ENCODE measurements around the gene RFX8.
"Not testable (repeated sequence)": the region's sequence is repeated elsewhere in the genome, so short reads cannot be mapped to it uniquely, and the experiment has no call there.

RFX8 gene

DNA sequence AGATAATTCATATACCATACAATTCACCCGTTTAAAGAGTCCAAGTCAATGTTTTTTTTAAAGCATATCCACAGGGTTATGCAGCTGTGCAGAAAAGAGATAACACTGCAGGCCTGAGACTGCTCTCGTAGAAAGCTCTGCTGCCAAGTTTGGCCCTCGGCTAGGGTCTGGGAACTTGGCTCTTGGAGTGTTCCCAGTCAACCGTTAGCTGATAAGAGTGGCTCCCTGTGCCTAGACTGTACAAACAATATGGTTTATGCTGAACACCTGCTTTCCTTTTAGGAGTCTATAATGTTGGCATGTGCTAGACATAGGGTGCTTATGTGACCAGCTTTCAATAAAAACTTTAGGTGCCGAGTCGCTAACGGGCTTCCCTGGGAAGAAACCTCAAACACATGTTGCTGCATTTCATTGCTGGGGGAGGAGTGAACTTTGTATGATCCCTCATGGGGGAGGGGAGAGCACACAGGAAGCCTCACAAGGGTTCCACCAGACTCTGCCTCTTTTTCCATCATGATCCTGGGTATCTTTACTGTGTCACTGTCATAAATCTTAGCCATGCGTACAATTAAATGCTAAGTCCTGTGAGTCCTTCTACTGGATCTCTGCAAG is 34.7 kb downstream of the RFX8 start:
- DNase-seq (ENCODE audit: low read depth in 2 of 2), result no peak

DNA sequence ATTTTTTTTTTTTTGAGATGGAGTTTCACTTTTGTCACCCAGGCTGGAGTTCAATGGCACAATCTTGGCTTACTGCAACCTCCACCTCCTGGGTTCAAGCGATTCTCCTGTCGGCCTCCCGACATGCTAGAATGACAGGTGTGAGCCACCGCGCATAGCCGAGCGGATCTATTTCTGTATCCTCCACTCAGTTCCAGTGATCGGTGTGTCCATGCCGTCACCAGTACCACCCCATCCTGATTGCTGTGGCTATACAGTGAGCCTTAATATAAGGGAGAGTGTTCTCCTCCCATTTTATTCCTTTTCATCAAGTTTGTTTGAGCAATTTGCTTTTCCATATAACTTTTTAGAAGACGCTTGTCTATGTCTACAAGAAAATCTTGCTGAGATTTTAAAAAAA is 35.2 kb downstream of the RFX8 start:
- no peak for DNase-seq (ENCODE audit: low read depth in 2 of 2)

DNA sequence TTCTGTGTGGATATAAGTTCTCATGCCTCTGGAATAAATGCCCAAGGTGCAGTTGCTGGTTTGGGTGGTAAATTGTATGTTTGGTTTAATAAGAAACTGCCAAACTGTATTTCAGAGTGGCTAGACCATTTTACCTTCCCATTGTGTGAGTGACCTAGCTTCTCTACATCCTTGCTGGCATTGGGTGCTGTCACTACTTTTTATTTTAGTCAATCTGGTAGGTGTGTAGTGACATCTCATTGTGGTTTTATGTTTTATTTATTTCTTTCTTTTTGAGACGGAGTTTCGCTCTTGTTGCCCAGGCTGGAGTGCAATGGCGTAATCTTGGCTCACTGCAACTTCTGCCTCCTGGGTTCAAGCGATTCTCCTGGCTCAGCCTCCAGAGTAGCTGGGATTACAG is 36.4 kb downstream of the RFX8 start:
- DNase-seq (ENCODE audit: low read depth in 2 of 2), result not testable (repeated sequence)

DNA sequence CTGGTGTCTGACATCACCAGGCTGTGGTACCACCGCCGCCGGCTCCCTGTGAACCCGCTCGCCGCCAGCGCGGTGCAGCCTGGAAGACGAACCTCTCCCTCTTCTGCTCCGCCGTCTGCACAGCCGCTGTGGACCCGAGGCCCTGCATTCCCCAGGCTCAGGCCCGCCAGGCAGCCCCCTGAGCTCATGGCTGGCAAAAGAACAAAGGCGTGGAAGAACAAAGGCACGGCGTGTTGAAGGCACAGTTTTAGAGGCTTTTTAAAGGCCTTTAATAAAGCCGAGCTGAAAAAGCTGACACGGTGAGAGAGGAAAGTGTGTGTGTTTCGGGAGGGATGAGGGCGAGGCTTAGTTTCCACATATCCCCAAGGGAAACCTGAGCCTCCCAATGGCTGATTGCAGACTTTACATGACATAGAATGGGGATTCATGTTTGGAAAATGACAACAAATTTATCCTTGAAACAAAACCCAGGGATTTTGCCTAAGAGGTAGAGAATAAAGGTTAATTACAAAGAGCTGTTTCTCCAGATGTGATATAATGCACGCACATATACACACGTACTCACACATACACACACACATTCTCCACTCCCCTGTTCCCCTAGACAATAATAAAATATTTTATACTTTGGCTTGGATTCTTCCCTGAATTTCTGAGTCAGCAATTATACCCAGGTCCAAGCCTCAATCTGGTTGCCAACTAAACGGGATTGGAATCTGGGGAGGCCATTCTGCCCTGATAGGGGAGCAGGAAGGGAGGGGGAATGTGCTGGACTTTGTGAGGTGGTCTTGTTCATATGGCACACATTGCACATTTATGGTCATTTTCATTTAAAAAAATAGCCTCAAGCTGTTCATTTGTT is 39.7 kb downstream of the RFX8 start:
- peak; percentile 73 to 78 for DNase-seq (ENCODE audit: low read depth in 2 of 2)

DNA sequence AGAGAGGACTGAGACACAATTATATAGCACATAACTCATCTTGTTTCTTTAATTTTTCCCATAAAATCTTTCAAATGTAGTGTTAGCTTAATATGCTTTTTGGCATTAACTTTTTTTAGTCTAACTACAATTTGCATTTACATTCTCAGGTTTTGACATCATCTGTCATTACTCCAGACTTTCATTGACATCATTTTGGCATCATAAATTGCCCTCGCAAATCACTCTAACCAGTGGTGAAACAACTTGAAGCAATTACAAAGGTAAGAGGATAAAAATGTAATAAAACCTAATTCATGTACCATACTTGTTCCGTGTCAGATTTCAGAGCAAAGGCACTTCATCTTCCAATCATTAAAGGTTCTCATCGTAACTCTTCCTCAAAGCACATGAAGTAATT is 41.4 kb downstream of the RFX8 start:
- DNase-seq (ENCODE audit: low read depth in 2 of 2), result peak in 1 of 2 experiments; percentile 40

DNA sequence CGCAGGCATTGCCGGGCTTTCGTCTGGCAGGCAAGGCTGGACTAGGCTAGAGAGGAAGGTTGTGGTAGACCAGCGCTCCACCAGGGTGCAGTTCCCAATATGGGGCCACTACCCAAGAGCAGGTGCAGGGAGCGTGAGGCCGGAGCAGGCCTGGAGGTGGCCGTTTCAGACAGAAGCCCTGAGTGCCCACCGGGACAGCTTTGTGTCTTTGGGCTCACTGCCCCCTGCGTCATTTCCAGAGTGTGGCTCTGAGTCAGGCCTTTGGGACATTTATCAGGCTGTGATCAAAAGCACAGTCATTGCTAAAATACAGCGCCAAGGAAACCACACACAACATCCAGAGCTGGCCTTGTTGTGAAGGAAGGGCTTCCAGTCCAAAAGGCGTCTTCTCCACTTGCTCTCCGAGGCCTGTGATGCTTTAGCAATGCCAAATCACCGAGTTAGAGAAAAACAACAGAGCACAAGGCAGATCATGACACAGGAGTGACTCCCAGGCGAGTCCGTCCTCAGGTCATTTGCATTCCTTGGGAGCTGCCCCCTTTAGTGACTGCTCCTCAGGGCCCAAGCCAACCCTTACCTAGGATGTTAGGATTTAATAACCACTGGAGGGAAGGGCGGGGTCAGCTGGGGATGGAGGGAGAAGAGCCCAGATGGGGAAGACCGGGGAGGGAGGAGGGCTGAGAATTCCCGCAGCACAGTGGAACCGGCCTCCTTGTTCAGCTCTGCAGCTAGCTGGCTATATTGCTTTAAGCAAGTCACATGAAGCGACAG is 42.3 kb downstream of the RFX8 start:
- DNase-seq (ENCODE audit: low read depth in 2 of 2), result no peak

DNA sequence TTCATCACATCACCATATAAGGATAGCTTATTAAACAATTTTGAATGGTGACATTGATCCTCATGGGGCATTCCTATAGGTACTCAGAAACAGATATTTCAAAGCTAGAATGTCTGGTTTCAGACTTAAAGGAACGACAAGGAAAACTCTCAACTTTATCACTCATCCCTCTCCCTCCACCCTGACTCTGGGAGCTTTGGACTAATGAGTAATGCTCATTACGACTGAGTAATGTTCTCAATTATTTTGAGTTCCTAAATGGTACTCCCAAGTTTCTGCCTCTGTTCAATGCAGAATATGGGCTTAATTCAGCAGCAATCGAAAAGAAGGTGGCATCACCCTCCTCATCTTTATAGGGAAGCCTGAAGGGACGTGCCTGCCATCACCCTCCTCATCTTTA is 43.4 kb downstream of the RFX8 start:
- no peak for DNase-seq (ENCODE audit: low read depth in 2 of 2)

DNA sequence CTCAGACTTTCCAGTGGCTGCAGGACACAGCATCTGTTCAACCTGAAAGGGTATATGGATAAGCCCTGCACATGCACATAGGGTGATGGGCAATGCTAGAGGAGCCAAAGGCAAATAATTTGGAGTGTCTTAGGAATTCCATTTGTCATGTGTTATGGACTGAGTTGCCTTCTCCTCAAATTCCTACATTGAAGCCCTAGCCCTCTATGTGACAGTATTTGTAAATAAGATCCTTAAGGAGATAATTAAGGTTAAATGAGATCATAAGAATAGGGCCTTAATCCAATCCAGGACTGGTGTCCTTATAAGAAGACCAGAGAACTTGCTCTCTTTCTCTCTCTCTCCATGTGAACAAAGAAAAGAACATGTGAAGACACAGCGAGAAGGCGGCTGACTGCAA is 44.8 kb downstream of the RFX8 start:
- no peak for DNase-seq (ENCODE audit: low read depth in 2 of 2)

DNA sequence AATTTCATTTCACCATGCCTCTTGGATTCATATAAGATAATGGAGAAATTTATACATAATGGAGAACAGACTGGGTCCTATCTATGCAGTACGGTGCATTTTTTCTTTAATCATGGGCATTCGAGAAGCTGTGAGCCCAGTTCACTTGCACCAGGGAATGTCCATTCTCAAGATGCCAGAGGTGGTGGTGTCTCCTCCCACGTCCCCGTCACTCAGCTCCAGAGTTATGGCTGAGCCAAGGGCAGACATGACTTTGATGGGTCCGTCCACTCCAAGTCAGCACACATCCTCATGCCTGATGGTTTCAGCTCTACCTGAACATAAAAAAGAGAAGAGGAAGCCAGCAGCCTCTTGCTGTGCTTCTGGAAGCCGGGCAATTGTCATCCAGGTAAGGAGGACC is 45.5 kb downstream of the RFX8 start:
- DNase-seq (ENCODE audit: low read depth in 2 of 2), result no peak

DNA sequence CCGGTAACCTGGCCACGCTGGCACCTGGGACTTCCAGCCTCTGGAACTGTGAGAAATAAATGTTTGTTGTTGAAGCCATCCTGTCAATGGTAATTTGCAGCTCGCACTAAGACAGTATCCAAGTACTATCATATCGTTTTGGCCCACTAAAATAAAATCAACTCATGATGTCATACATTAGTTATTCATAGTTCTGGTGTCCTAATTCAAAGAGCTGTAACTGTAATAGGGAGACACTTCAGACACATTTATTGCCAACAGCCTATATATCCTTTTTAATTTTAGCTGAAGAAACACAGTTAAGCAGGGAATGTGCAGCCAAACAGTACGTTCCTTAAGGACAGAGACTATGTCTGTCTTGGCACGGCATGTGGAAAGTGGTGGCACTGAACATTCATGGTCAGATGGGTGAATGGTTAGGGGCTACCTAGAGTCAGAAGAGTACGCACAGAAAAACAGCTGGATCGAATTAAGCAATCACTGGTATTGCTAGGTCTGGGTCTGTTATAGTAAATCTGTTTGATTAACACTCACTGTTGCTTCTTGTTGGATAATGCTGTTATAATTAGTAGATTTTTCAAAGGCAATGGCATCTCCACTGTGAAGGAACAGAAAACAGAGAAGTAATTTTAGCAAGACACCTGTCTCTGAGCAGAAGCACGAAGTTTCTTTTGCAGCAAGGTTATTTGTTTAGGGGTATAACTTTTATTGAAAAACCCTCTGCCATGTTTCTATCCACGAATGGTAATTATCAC is 46.3 kb downstream of the RFX8 start:
- DNase-seq (ENCODE audit: low read depth in 2 of 2), result no peak

DNA sequence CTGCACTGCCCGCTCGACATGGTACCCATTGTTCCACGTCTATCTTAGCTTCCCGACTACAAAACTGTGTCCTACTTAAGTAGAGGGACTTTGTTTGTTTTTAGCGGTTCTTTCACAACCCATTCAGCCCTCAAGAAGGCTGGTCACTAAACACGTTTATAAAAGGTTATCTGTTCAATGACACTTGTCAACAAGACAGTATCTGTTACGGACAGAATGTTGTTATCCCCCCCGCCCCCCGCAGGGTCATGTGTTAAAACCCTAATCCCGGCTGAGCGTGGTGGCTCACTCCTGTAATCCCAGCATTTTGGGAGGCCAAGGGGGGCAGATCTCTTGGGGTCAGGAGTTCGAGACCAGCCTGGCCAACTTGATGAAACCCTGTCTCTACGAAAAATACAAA is 47.2 kb downstream of the RFX8 start:
- no peak for DNase-seq (ENCODE audit: low read depth in 2 of 2)

DNA sequence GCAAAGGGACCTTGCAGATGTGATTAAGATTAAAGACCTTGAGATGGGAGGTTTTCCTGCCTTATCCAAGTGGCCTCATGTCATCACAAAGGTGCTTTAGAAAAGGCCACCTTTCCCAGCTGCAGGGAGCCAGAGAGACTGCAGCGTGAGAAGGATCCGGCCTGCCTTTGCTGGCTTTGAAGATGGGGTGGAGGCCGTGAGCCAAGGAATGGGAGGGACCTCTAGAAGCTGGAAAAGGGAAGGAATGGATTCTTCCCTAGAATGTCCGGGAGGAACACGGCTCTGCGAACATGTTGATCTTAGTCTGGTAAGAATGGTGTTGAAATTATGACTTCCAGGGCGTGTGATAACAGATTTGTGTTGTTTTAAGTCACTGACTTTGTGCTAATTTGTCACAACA is 47.7 kb downstream of the RFX8 start:
- DNase-seq (ENCODE audit: low read depth in 2 of 2), result no peak

DNA sequence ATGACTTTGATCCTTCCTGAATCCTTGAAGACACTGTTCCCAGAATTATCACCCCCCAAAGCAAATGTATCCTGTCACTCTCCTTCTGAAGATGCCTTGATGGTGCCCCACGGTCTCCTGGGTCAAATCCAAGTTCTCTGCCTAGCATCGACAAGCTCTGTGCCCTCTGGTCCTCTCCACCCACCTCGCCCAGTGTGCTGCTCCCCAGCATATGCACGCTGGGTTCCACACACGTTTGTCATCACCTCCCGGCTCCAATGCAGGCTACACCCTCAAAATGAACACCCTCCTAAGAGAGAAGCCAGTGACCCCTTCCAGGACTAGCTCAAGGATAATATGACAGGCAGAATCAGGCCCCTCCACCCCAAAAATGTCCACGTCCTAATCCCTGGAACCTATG is 48.1 kb downstream of the RFX8 start:
- DNase-seq (ENCODE audit: low read depth in 2 of 2), result no peak

DNA sequence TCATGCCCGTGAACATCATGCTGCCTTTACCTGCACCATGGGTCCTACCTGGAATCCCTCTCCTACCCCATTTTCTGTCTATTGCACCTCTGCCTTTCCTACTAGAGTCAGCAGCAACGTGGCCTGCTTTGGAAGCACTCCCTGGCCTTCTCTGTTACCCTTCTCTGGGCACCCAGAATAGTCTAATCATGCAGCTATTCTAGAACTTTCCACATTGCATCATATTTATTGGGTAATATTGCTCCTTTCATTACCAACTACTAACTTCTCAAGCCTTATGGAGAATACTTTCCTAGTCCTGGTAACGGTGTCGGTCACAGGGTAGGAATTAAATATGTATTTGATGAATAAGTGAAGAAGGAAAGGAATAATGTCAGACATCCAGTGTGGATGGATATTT is 54.3 kb downstream of the RFX8 start:
- no peak for DNase-seq (ENCODE audit: low read depth in 2 of 2)

DNA sequence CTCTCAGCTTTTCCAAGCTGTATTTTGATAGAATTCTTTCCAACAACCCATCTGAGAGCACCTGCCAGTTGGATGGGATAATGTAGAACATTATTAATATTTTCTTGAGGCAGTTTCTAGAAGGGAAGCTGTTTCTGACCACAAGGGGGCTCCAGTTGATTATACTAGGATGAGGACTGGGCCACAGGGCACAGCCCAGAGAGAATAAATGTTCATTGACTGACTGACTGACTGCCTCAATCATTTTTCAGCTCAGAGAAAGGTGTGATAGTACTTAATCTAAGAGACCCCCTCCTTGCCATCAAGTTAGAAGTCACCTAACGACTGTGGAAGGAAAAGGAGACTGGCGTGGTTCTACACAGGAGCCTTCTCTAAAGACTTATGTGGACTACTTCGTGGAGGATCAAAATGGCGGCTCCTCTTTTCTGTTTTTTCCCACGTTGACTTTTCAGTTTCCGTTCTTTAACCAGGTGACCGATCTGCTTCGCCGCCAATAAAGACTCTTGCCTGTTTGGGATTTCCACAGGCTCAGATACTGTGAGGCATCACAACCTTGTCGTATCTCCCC is 55.7 kb downstream of the RFX8 start:
- no peak for DNase-seq (ENCODE audit: low read depth in 2 of 2)

DNA sequence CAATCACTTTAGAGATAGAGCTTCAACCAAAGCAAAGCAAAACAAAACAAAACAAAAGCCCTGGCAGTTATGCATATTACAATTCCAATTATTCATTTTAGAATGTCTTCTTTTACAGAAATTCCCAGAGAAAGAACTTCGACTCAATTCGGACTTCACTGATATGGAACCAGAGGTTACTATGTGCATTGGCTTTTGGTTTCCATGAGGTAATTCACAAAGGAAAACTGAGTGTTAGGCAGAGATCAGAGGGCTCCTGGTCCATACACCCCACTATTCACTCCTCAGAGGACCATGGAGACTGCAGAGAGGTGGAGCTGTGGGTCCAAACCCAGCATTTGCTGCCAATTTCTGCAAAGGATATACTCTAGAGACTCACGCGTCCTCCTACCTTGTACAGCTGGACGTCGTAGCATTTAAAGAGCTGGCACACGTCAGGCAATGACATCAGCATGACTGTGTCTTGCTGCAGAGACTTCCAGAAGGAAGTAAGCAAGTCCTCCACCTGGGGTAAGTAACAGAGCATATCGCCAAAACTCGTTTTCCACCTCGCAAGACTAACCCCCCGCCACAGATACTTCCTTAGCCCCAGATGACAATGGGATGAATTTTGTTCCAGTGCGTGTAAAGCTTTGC is 56.3 kb downstream of the RFX8 start:
- DNase-seq (ENCODE audit: low read depth in 2 of 2), result no peak

DNA sequence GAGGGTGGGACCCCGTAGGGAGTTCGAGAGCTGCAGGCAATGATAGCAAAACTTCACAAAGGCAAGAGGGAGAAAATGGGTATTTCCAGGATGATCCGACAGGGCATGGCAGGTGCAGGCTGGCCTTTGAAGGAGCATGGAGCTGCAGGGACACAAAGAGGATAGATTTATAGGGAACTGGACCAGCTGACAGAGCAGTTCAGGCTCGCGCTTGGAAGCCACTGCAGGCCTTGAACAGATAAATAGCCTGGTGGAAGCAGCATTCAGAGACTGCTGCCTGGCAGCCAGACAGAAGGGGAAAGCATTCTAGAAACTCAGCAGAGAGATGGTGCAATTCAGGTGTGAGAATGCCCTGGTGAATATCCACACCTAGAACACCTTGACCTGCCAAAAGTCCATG is 58.3 kb downstream of the RFX8 start:
- DNase-seq (ENCODE audit: low read depth in 2 of 2), result no peak

DNA sequence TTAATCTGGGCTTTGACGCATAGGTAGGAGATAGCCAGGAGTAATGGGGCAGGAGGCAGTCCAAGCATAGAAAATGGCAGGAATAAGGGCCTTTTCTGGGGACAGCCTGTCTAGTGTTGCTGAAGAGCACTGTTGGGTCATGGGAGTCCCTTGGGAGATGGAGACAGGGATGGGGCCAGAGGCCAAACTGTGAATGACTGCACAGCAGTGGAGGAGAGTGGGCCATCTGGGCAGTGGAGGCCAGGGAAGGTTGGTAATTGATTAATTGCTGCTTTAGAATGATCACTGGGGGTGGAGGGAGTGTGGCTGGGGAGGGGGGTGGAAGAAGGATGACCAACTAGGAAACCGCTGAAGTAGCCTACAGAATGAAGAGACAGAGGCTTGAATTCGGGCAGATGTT is 59.0 kb downstream of the RFX8 start:
- no peak for DNase-seq (ENCODE audit: low read depth in 2 of 2)

DNA sequence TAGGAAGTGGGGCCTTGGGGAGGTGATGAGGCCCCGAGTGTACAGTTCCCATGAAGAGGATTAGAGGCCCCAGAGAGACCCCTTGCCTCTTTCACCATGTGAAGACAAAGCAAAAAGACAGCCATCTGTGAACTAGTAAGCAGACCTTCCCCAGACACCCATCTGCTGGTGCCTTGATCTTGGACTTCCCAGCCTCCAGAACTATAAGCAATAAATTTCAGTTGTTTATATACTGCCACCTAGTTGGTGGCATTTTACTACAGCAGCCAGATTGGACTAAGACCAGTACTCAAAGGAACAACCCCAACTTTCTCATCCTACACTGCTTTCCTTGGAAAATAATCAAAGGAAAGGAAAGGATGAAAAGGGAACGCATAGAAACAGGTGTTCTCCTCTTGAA is 59.7 kb downstream of the RFX8 start:
- DNase-seq (ENCODE audit: low read depth in 2 of 2), result no peak

DNA sequence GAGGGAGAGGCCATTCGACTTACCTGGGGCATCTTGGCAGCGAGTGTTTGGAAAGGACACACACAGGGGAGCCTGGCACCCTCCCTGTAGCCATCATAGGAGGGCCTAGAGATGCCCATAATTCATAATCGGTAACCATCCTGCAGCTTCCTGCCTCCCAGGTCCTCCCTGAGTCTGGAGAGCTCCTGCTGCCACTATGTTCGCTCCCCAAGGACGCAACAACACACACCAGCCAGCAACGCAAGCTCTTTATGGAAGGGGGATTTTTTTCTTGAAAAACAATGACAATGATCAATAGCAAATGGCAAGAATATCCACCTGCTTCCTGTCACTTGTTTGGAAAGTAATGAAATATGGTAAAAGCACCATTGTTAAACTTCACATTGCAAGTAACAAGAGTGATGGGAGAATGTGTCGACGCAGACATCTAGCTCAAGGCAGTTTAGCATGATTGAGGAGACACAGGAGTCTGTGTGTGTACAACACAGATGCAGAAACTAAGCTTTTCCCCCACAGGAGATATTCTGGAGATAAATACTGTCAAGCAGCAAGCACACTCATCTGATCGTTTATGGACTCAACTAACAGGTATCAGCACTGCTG is 62.7 kb downstream of the RFX8 start:
- DNase-seq (ENCODE audit: low read depth in 2 of 2), result no peak

DNA sequence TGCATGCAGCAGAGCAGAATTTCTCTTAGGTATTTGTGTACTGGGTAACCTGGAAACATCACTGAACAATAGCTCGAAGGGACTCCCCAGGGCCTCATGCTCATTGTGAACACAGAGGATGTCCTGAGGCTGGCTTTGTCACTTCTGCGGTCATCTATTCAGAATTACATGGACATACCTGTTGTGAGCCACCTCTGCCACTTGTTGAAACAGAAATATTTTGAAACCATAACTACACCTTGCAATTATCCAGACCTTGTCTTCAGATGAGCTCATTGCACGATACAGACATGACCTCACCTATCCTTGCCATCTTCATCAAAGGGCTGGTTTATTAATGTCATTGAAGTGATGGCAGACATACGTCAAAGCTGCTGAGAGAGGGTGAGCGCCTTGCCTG is 64.2 kb downstream of the RFX8 start:
- DNase-seq (ENCODE audit: low read depth in 2 of 2), result no peak
